H1 (cell line): ENCODE measurements around the gene PI4KA. TPM values are rescaled to one million over a fixed set of nuclear protein-coding genes. Genes with fewer than 3 reads are reported as not detected.

Source experiments
- CHD2 ChIP-seq: IDR thresholded peaks from 2 replicates; pipeline ENCODE4 v1.6.1; 2012; ENCODE audit warnings: low read length, improper control_type of control experiment
- RAD21 ChIP-seq, 2 experiments: IDR thresholded peaks in 1 of 2; conservative IDR thresholded peaks in 1 of 2; 2 replicates each; pipeline ENCODE4 v1.6.1; 2011; ENCODE audit warnings: low read depth in 2 of 2, low read length in 2 of 2, improper control_type of control experiment in 1 of 2, inconsistent platforms in 1 of 2, mild to moderate bottlenecking in 1 of 2, moderate library complexity in 1 of 2
- SIN3A ChIP-seq, 2 experiments: IDR thresholded peaks in 1 of 2; conservative IDR thresholded peaks in 1 of 2; 2 replicates each; pipeline ENCODE4 v1.6.1; 2011 to 2012; ENCODE audit warnings: low read length in 2 of 2, improper control_type of control experiment in 1 of 2, low read depth in 1 of 2, mild to moderate bottlenecking in 1 of 2
- SIX5 ChIP-seq: IDR thresholded peaks from 2 replicates; pipeline ENCODE4 v1.6.1; 2011; ENCODE audit warnings: mild to moderate bottlenecking, low read depth, low read length
- SP1 ChIP-seq: IDR thresholded peaks from 2 replicates; pipeline ENCODE4 v1.6.1; 2011; ENCODE audit warnings: low read depth, low read length
- TAF7 ChIP-seq: optimal IDR thresholded peaks from 2 replicates; pipeline ENCODE3; 2011; ENCODE audit warnings: low read depth, mild to moderate bottlenecking, inconsistent platforms, low read length, moderate library complexity, borderline replicate concordance
- TCF12 ChIP-seq: IDR thresholded peaks from 2 replicates; pipeline ENCODE4 v1.6.1; 2011; ENCODE audit warnings: low read depth, mild to moderate bottlenecking, low read length
- YY1 ChIP-seq: IDR thresholded peaks from 2 replicates; pipeline ENCODE4 v1.6.1; 2011; ENCODE audit warnings: low read depth, mild to moderate bottlenecking, low read length
- ZNF274 ChIP-seq: IDR thresholded peaks from 2 replicates; pipeline ENCODE4 v1.7.0; 2012; ENCODE audit warnings: low read length, borderline replicate concordance; ENCODE audit errors: extremely low read depth
- polyA plus RNA-seq, 7 experiments: library from polyadenylated mRNA; depleted of rRNA in 3 of 7; stranded (reverse) in 5 of 7; unstranded in 2 of 7; fragments of >200 nt in 5 of 7; fragments of 200-250 nt in 2 of 7; gene quantifications; 1 replicate in 5 of 7; 2 replicates in 1 of 7; 4 replicates in 1 of 7; pipeline versions ENCODE4 v1.2.1 to v1.2.3, GENCODE V29; 2011 to 2013; ENCODE audit warnings: missing spikeins in 2 of 7, mixed read lengths in 2 of 7
- total RNA-seq: library from RNA; stranded (reverse); fragmentation: NEBNext Ultra II Directional; extraction: Animal tissue kit (Norgen Biotek cat#: 25700); gene quantifications from 2 replicates; pipeline ENCODE4 v1.2.1, GENCODE V29; 2021
- TF ChIP-seq, protein P1 (sequence below): IDR thresholded peaks from 2 replicates; pipeline ENCODE4 v1.6.1; 2012; ENCODE audit warnings: inconsistent platforms

PI4KA gene
- total and polyA plus RNA-seq, 2 of the 8 experiments (the other 6 are each of a cell fraction or from before 2014, with no cell fraction given), result 22.5 to 37.7 TPM

DNA sequence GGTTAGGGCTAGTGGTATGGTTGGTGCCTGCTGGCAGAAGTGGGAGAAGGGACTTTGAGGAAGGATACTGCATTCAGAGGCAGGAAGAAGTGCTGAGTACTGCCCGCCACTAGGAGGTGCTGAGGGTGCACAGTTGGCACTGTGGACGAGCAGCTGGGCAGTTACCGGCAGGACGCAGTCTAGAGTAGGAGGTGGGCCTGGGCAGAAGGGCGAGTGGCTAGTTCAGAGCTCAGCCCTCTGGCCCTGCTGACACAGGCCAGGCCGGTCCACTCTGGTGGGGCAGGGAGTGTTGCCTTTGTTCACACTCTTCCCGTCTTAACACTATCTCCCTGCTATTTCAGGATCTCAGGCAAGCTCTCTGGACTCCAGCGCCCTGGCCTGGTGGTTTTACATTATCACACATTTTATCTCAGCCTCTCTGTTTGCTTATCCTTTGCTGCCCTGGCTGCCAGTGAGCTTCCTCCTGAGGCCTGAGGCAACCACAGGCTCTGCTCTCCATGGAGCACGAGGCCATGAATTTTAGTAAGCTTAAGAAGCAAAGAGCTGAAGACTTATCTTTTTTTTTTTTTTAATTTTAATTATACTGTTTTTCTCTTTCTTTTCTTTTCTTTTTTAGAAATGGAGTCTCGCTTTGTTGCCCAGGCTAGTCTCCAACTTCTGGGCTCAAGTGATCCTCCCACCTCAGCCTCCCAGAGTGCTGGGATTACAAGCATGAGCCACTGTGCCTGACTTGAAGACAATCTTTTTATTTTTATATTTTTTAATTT, 27.1 kb upstream of the PI4KA start (continued):
- TF ChIP-seq, protein P1, sequence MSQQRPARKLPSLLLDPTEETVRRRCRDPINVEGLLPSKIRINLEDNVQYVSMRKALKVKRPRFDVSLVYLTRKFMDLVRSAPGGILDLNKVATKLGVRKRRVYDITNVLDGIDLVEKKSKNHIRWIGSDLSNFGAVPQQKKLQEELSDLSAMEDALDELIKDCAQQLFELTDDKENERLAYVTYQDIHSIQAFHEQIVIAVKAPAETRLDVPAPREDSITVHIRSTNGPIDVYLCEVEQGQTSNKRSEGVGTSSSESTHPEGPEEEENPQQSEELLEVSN, result no peak
- no peak for TF ChIP-seq SP1
- no peak for TF ChIP-seq ZNF274
- TF ChIP-seq SIN3A (conservative IDR thresholded peaks at IDR 0.05 in 1 of 2, IDR thresholded peaks at IDR 0.05 in 1 of 2; ENCODE audit: low read depth in 1 of 2, low read length in 2 of 2), result peak in 1 of 2 experiments; percentile 79; a peak in 1 of 4 replicates
- peak; percentile 95 for TF ChIP-seq RAD21 (IDR thresholded peaks at IDR 0.05 in 1 of 2, conservative IDR thresholded peaks at IDR 0.05 in 1 of 2; ENCODE audit: low read depth in 2 of 2, low read length in 2 of 2)
- TF ChIP-seq CHD2, result peak; percentile 36; the same call in 1 of the 2 replicates
- TF ChIP-seq TCF12, result no peak
- no peak for TF ChIP-seq SIX5
- TF ChIP-seq YY1, result no peak
- no peak for TF ChIP-seq TAF7
